ENCODE data around the gene OSBPL1A.

The OSBPL1A gene

GRCh38 chr18:24267878-24268277 is 129.7 kb downstream of the OSBPL1A start:
- Histone ChIP-seq H3K4me3 (ENCODE audit: low read depth, low read length) (no peak overlapping the region), H3K4me1 (no peaks in the 10 kb centered on the region; the same call in 1 of the 2 replicates), H3K9me3 (no peaks in the 10 kb centered on the region), H3K36me3 (no peaks in the 10 kb centered on the region), H3K27me3 (no peaks in the 10 kb centered on the region)
- TF ChIP-seq CTCF (IDR thresholded peaks at IDR 0.05; ENCODE audit: low read depth, low read length) = no peak
- no peak for DNase-seq

GRCh38 chr18:24266131-24266530 is 131.5 kb downstream of the OSBPL1A start:
- Histone ChIP-seq H3K27me3 (no peaks in the 10 kb centered on the region), H3K9me3 (no peaks in the 10 kb centered on the region), H3K36me3 (no peaks in the 10 kb centered on the region), H3K4me1 (no peaks in the 10 kb centered on the region; the same call in 1 of the 2 replicates), H3K4me3 (ENCODE audit: low read depth, low read length) (no peak overlapping the region)
- no peak for DNase-seq
- no peak for TF ChIP-seq CTCF (IDR thresholded peaks at IDR 0.05; ENCODE audit: low read depth, low read length)

- no peak for TF ChIP-seq CTCF (IDR thresholded peaks at IDR 0.05; ENCODE audit: low read depth, low read length)
- DNase-seq = no peak
- Histone ChIP-seq H3K36me3 (no peaks in the 10 kb centered on the region), H3K27me3 (no peaks in the 10 kb centered on the region), H3K4me1 (no peaks in the 10 kb centered on the region; the same call in 1 of the 2 replicates), H3K9me3 (no peaks in the 10 kb centered on the region), H3K4me3 (ENCODE audit: low read depth, low read length) (no peak overlapping the region)
These were observed 132.0 kb downstream of the OSBPL1A start for GRCh38 chr18:24265502-24266064.

GRCh38 chr18:24263050-24263449 is 134.6 kb downstream of the OSBPL1A start:
- Histone ChIP-seq H3K4me3 (ENCODE audit: low read depth, low read length) (no peak overlapping the region), H3K9me3 (no peaks in the 10 kb centered on the region), H3K36me3 (no peaks in the 10 kb centered on the region), H3K27me3 (no peaks in the 10 kb centered on the region), H3K4me1 (no peaks in the 10 kb centered on the region)
- no peak for TF ChIP-seq CTCF (IDR thresholded peaks at IDR 0.05; ENCODE audit: low read depth, low read length)
- no peak for DNase-seq

GRCh38 chr18:24262087-24262486 is 135.5 kb downstream of the OSBPL1A start:
- TF ChIP-seq CTCF (IDR thresholded peaks at IDR 0.05; ENCODE audit: low read depth, low read length) = no peak
- no peak for DNase-seq
- Histone ChIP-seq H3K36me3 (no peaks in the 10 kb centered on the region), H3K27me3 (no peaks in the 10 kb centered on the region), H3K9me3 (no peaks in the 10 kb centered on the region), H3K4me1 (no peaks in the 10 kb centered on the region), H3K4me3 (ENCODE audit: low read depth, low read length) (no peak overlapping the region)

GRCh38 chr18:24259869-24260641 is 137.6 kb downstream of the OSBPL1A start:
- no peak overlapping the region for H3K4me3 ChIP-seq (ENCODE audit: low read depth, low read length)
- no peak for TF ChIP-seq CTCF (IDR thresholded peaks at IDR 0.05; ENCODE audit: low read depth, low read length)
- H3K4me1 ChIP-seq = no peaks in the 10 kb centered on the region
- no peaks in the 10 kb centered on the region for H3K27me3 ChIP-seq
- H3K36me3 ChIP-seq = no peaks in the 10 kb centered on the region
- no peak for DNase-seq
- H3K9me3 ChIP-seq = no peaks in the 10 kb centered on the region
